CD14-positive monocyte (primary cell): ENCODE data around the gene AFG3L2. TPM values are rescaled to one million over a fixed set of nuclear protein-coding genes. Genes with fewer than 3 reads are reported as not detected.
A peak's percentile ranks its signal among the peaks of the same experiment; 100 is the strongest.

Source experiments
- DNase-seq, 3 donors: peaks; one replicate each; pipeline ENCODE4 v3.0.0-alpha.2; 2011 to 2022
- H2AFZ ChIP-seq: 2 replicates; pipeline ENCODE4 v1.6.0; 2012; ENCODE audit warnings: mild to moderate bottlenecking, low read depth, low read length, inconsistent platforms; ENCODE audit not compliant: insufficient read depth, poor library complexity, severe bottlenecking
- H3K27ac ChIP-seq, 2 donors: 1 replicate in 1 of 2; 2 replicates in 1 of 2; pipeline ENCODE4 v1.5.1; 2012 to 2013; ENCODE audit warnings: low read length in 2 of 2, control low read depth in 1 of 2, inconsistent platforms in 1 of 2, low read depth in 1 of 2, mild to moderate bottlenecking in 1 of 2
- H3K27me3 ChIP-seq, 2 donors: one replicate each; pipeline versions ENCODE4 v1.6.0 to v1.6.1; 2011 to 2013; ENCODE audit warnings: low read length in 2 of 2; ENCODE audit not compliant: control insufficient read depth in 2 of 2, insufficient read depth in 2 of 2
- H3K36me3 ChIP-seq, 2 donors: replicated peaks in 1 of 2; 1 replicate in 1 of 2; 2 replicates in 1 of 2; pipeline versions ENCODE4 v1.5.1 to v1.6.1; 2012 to 2013; ENCODE audit warnings: low read length in 2 of 2, control low read depth in 1 of 2, inconsistent platforms in 1 of 2, mild to moderate bottlenecking in 1 of 2; ENCODE audit not compliant: insufficient read depth in 2 of 2, control insufficient read depth in 1 of 2
- H3K4me1 ChIP-seq, 2 donors: 1 replicate in 1 of 2; 2 replicates in 1 of 2; pipeline versions ENCODE4 v1.5.1 to v1.6.1; 2012 to 2013; ENCODE audit warnings: low read length in 2 of 2, control low read depth in 1 of 2, inconsistent platforms in 1 of 2, mild to moderate bottlenecking in 1 of 2, moderate library complexity in 1 of 2; ENCODE audit not compliant: insufficient read depth in 2 of 2, control insufficient read depth in 1 of 2
- H3K4me2 ChIP-seq: replicated peaks from 2 replicates; pipeline ENCODE3; 2012; ENCODE audit warnings: low read length, moderate library complexity, mild to moderate bottlenecking; ENCODE audit not compliant: poor library complexity, severe bottlenecking; ENCODE audit errors: extremely low read depth
- H3K4me3 ChIP-seq, 3 experiments: fragments of 200-600 bp in 1 of 3; sonication (generic) in 1 of 3; replicated peaks in 1 of 3; 1 replicate in 2 of 3; 2 replicates in 1 of 3; pipeline ENCODE4 v1.5.1; 2011 to 2013; ENCODE audit warnings: low read length in 3 of 3, mild to moderate bottlenecking in 3 of 3, control low read depth in 2 of 3, low read depth in 2 of 3, inconsistent platforms in 1 of 3, moderate library complexity in 1 of 3
- H3K79me2 ChIP-seq: 2 replicates; pipeline ENCODE4 v1.6.0; 2012; ENCODE audit warnings: mild to moderate bottlenecking, control low read depth, inconsistent platforms, low read length, moderate library complexity; ENCODE audit not compliant: insufficient read depth
- H3K9ac ChIP-seq: 2 replicates; pipeline ENCODE4 v1.6.0; 2017; ENCODE audit warnings: low read length, mild to moderate bottlenecking; ENCODE audit not compliant: insufficient read depth, poor library complexity, severe bottlenecking
- H3K9me3 ChIP-seq, 2 donors: replicated peaks in 1 of 2; 1 replicate in 1 of 2; 2 replicates in 1 of 2; pipeline versions ENCODE4 v1.5.1 to v1.6.1; 2012 to 2013; ENCODE audit warnings: low read length in 2 of 2, control low read depth in 1 of 2; ENCODE audit not compliant: control insufficient read depth in 1 of 2, insufficient read depth in 1 of 2
- H4K20me1 ChIP-seq: 2 replicates; pipeline ENCODE4 v1.6.0; 2012; ENCODE audit warnings: mild to moderate bottlenecking, low read length, control low read depth, moderate library complexity; ENCODE audit not compliant: insufficient read depth
- H3K27ac Mint-ChIP-seq, 7 donors: one replicate each; pipeline ENCODE4 v1.8.0; 2020; ENCODE audit warnings: mild to moderate bottlenecking in 7 of 7, mixed read lengths in 7 of 7, moderate library complexity in 6 of 7, inconsistent platforms in 2 of 7
- H3K27me3 Mint-ChIP-seq, 3 donors: one replicate each; pipeline ENCODE4 v1.8.0; 2021 to 2022; ENCODE audit warnings: low read depth in 3 of 3, mild to moderate bottlenecking in 3 of 3, mixed read lengths in 3 of 3, moderate library complexity in 3 of 3, inconsistent platforms in 1 of 3
- H3K36me3 Mint-ChIP-seq, 2 donors: one replicate each; pipeline ENCODE4 v1.8.0; 2020; ENCODE audit warnings: mixed read lengths in 2 of 2, inconsistent platforms in 1 of 2, mild to moderate bottlenecking in 1 of 2
- H3K4me1 Mint-ChIP-seq: one replicate; pipeline ENCODE4 v1.8.0; 2020; ENCODE audit warnings: mild to moderate bottlenecking, mixed read lengths
- H3K4me3 Mint-ChIP-seq, 2 donors: one replicate each; pipeline ENCODE4 v1.8.0; 2020; ENCODE audit warnings: mild to moderate bottlenecking in 2 of 2, mixed read lengths in 2 of 2, moderate library complexity in 1 of 2
- H3K9me3 Mint-ChIP-seq, 7 donors: one replicate each; pipeline ENCODE4 v1.8.0; 2020 to 2022; ENCODE audit warnings: mixed read lengths in 7 of 7, mild to moderate bottlenecking in 6 of 7, moderate library complexity in 6 of 7, inconsistent platforms in 2 of 7
- CTCF ChIP-seq: fragments of 200-600 bp; IDR thresholded peaks from one replicate; pipeline ENCODE4 v1.8.0; 2022; ENCODE audit warnings: antibody characterized with exemption, mild to moderate bottlenecking
- WGBS: methylation state at CpG from one replicate; pipeline ENCODE4 v1.1.5; 2013; ENCODE audit warnings: missing lambda C conversion rate; ENCODE audit not compliant: insufficient coverage; 5-methylcytosine and 5-hydroxymethylcytosine counted together
- intact Hi-C, 2 donors: fragments of 100-400 bp; cut with micrococcal nuclease; formaldehyde crosslinking; loops; one replicate each; pipeline versions ENCODE4 v1.15.0 to v1.15.1; 2023
- polyA plus RNA-seq, 3 donors: library from polyadenylated mRNA; depleted of rRNA in 1 of 3; unstranded in 2 of 3; stranded (reverse) in 1 of 3; fragments of 300-500 nt in 2 of 3; fragments of >200 nt in 1 of 3; fragmentation: Illumina TruSeq in 2 of 3; gene quantifications; 1 replicate in 2 of 3; 2 replicates in 1 of 3; pipeline ENCODE4 v1.2.3, GENCODE V29; 2012 to 2021

Gene AFG3L2
- polyA plus RNA-seq, 3 donors = 13.9 to 15.5 (median 13.9) TPM

GRCh38 chr18:12315490-12315889, 61.5 kb downstream of the AFG3L2 start:
- H3K27me3 ChIP-seq = no peaks in the 10 kb centered on the region
- no peak overlapping the region for H3K4me3 ChIP-seq
- peaks cover 3 to 44% of the 10 kb centered on the region in 2 donors for H3K36me3 ChIP-seq
- H3K9me3 ChIP-seq = peaks cover 8 to 9% of the 10 kb centered on the region in 2 donors
- H3K4me1 ChIP-seq = peaks cover 14% of the 10 kb centered on the region in 2 donors
- intact Hi-C loops = no loop called here
- 73% methylated on average over 3 of the region's 10 CpGs for WGBS
- H2AFZ ChIP-seq = no peak overlapping the region
- DNase-seq = no peak
- no peaks in the 10 kb centered on the region for H3K79me2 ChIP-seq
- Mint-ChIP-seq H3K4me1 (peaks cover 13% of the 10 kb centered on the region), H3K27me3 (no peaks in the 10 kb centered on the region), H3K27ac (peak overlapping the region in 1 of 7 donors; percentile 38), H3K9me3 (peaks cover 0 to 16% (median 10%) of the 10 kb centered on the region in 7 donors), H3K4me3 (no peak overlapping the region), H3K36me3 (peaks cover 14 to 36% of the 10 kb centered on the region in 2 donors)
- no peaks in the 10 kb centered on the region for H4K20me1 ChIP-seq
- no peak overlapping the region for H3K4me2 ChIP-seq
- TF ChIP-seq CTCF = no peak
- H3K9ac ChIP-seq = no peak overlapping the region
- no peak overlapping the region for H3K27ac ChIP-seq

- no peaks in the 10 kb centered on the region for H3K27me3 ChIP-seq
- H3K27me3 Mint-ChIP-seq = peaks cover 0 to 3% (median 2%) of the 10 kb centered on the region in 3 donors
- intact Hi-C loops = no loop called here
- no peak overlapping the region for H3K4me2 ChIP-seq
- no peak overlapping the region for H3K4me3 Mint-ChIP-seq
- peaks cover 14 to 37% of the 10 kb centered on the region in 2 donors for H3K36me3 Mint-ChIP-seq
- no CpG with 5 or more reads among the region's 1 CpG for WGBS
- peak overlapping the region in 1 of 2 donors; percentile 5 for H3K27ac ChIP-seq
- peaks cover 15% of the 10 kb centered on the region for H3K4me1 Mint-ChIP-seq
- no peak for TF ChIP-seq CTCF
- no peak overlapping the region for H3K9ac ChIP-seq
- no peak overlapping the region for H2AFZ ChIP-seq
- no peak overlapping the region for H3K4me3 ChIP-seq
- peaks cover 15 to 16% of the 10 kb centered on the region in 2 donors for H3K4me1 ChIP-seq
- no peak overlapping the region for H3K27ac Mint-ChIP-seq
- H3K9me3 Mint-ChIP-seq = peaks cover 0 to 16% (median 10%) of the 10 kb centered on the region in 7 donors
- H3K9me3 ChIP-seq = peaks cover 8 to 9% of the 10 kb centered on the region in 2 donors
- no peaks in the 10 kb centered on the region for H4K20me1 ChIP-seq
- DNase-seq = no peak
- H3K36me3 ChIP-seq = peaks cover 3 to 42% of the 10 kb centered on the region in 2 donors
- H3K79me2 ChIP-seq = peaks cover 2% of the 10 kb centered on the region
Observed at GRCh38 chr18:12314591-12315305, 62.3 kb downstream of the AFG3L2 start.
